ENCODE measurements around the gene KBTBD13. TPM values are rescaled to one million over a fixed set of nuclear protein-coding genes. Genes with fewer than 3 reads are reported as not detected.

KBTBD13 gene
- total and polyA plus RNA-seq, 2 experiments from 2014 or later: not detected

DNA sequence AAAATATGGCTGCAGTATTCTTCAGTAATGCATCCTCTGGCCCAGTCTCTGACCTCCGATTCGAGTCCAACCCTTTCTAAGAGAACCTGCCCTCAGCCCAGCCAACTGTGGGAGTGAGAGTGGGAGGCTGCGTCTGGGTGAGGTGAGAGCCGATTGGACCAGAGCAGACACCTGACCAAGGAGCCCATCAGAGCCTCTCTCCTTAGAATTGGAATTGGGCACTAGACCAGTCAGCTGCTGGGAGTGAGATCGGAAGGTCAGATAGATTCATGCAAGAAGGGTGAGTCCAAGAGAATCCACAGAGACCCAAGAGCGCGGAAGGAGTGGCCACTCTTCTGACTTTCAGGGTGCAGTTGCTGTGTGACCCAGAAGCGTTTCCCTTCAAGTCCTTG lies 19.0 kb upstream of the KBTBD13 start:
- no peaks in the 10 kb centered on the region; the same call in 2 of the 3 replicates for H3K4me1 Mint-ChIP-seq
- TF ChIP-seq ZNF114 (CRISPR knock-in tag; IDR thresholded peaks at IDR 0.05) (no peak), JUNB (IDR thresholded peaks at IDR 0.05; ENCODE audit: unreplicated experiment) (no peak), EZH2phosphoT487 (IDR thresholded peaks at IDR 0.05; ENCODE audit: unreplicated experiment) (no peak), STAT1 (IDR thresholded peaks at IDR 0.05; ENCODE audit: unreplicated experiment) (no peak)
- TF ChIP-seq, protein P1, sequence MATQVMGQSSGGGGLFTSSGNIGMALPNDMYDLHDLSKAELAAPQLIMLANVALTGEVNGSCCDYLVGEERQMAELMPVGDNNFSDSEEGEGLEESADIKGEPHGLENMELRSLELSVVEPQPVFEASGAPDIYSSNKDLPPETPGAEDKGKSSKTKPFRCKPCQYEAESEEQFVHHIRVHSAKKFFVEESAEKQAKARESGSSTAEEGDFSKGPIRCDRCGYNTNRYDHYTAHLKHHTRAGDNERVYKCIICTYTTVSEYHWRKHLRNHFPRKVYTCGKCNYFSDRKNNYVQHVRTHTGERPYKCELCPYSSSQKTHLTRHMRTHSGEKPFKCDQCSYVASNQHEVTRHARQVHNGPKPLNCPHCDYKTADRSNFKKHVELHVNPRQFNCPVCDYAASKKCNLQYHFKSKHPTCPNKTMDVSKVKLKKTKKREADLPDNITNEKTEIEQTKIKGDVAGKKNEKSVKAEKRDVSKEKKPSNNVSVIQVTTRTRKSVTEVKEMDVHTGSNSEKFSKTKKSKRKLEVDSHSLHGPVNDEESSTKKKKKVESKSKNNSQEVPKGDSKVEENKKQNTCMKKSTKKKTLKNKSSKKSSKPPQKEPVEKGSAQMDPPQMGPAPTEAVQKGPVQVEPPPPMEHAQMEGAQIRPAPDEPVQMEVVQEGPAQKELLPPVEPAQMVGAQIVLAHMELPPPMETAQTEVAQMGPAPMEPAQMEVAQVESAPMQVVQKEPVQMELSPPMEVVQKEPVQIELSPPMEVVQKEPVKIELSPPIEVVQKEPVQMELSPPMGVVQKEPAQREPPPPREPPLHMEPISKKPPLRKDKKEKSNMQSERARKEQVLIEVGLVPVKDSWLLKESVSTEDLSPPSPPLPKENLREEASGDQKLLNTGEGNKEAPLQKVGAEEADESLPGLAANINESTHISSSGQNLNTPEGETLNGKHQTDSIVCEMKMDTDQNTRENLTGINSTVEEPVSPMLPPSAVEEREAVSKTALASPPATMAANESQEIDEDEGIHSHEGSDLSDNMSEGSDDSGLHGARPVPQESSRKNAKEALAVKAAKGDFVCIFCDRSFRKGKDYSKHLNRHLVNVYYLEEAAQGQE (IDR thresholded peaks at IDR 0.05; ENCODE audit: unreplicated experiment): no peak
- H3F3A ChIP-seq (replicated peaks; ENCODE audit: low read depth): no peaks in the 10 kb centered on the region
- no peaks in the 10 kb centered on the region for H3K9me3 Mint-ChIP-seq
- no peaks in the 10 kb centered on the region for H4K20me1 ChIP-seq (replicated peaks; ENCODE audit: insufficient read depth)
- peaks cover 4% of the 10 kb centered on the region for H3K27me3 Mint-ChIP-seq (ENCODE audit: insufficient read depth, low read depth, poor library complexity)
- H3K36me3 Mint-ChIP-seq (ENCODE audit: low read depth): peaks cover 2% of the 10 kb centered on the region; the same call in 1 of the 3 replicates
- H2AFZ ChIP-seq: no peak overlapping the region
- no peak overlapping the region for H3K27ac Mint-ChIP-seq
- no peak overlapping the region for H3K4me2 ChIP-seq
- no peaks in the 10 kb centered on the region for H3K4me1 ChIP-seq (ENCODE audit: insufficient read depth)
- no peaks in the 10 kb centered on the region for H3K79me2 ChIP-seq (replicated peaks; ENCODE audit: insufficient read depth)
- no peaks in the 10 kb centered on the region for H3K36me3 ChIP-seq (ENCODE audit: insufficient read depth)
- H3K27ac ChIP-seq (ENCODE audit: low read depth): no peak overlapping the region
- H3K9me2 ChIP-seq (ENCODE audit: insufficient read depth): no peaks in the 10 kb centered on the region
- no peak for ATAC-seq
- DNase-seq (ENCODE audit: low spot score): no peak
- no peak overlapping the region; the same call in 2 of the 3 replicates for H3K4me3 Mint-ChIP-seq
- H3K4me3 ChIP-seq: no peak overlapping the region
- H3K27me3 ChIP-seq (ENCODE audit: insufficient read depth): no peaks in the 10 kb centered on the region

DNA sequence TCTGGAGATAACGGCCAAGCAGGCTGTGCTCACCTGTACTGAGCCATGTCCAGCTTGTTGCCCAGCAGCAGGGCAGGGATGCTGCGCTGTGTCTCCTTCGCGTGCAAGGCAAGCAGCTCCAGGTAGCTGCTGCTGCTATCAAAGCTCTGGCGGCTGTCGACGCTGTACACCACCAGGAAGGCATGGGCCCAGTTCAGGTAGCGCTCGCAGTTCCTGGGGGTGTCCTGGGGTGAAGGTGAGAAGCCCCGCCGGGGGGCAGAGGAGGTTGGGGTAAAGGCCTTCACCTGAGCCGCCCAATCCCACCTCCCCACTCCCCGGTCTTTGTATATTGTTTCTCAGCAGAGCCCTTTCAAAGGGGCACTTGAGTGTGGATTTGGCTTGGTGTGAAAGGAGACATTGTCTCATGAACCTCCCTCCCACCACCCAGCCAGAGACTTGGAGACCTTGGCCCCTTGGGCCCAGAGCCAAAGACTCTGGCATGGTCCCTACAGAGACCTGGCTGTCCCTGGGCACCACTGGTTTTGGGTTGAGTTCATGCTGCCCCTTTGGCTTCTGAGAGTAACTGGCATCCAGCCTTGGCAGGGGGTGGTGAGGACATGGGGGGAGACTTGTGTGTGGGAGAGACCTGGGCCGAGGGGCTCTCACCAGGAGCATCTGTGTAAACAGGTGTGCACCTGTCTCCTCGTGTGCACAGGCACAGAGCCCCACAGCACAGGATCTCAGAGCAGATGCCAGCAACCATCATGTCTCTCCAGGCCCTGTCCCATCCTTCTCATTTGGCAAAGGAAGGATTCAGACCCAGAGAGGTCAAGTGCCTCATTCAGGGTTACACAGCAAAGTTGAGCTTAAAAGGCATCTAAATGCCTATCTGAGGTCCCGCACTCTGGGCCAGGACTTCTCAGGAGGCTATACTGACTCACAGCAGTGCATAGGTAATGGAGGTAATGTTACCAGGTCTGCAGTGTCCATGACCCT lies 17.9 kb upstream of the KBTBD13 start:
- H3K9me2 ChIP-seq (ENCODE audit: insufficient read depth): no peaks in the 10 kb centered on the region
- no peak for DNase-seq (ENCODE audit: low spot score)
- no peaks in the 10 kb centered on the region for H4K20me1 ChIP-seq (replicated peaks; ENCODE audit: insufficient read depth)
- no peaks in the 10 kb centered on the region for H3F3A ChIP-seq (replicated peaks; ENCODE audit: low read depth)
- H3K79me2 ChIP-seq (replicated peaks; ENCODE audit: insufficient read depth): no peaks in the 10 kb centered on the region
- H3K9me3 Mint-ChIP-seq: no peaks in the 10 kb centered on the region
- H3K4me3 ChIP-seq: no peak overlapping the region
- TF ChIP-seq ZNF331 (CRISPR knock-in tag; IDR thresholded peaks at IDR 0.05; ENCODE audit: low read depth): no peak
- TF ChIP-seq EZH2phosphoT487 (IDR thresholded peaks at IDR 0.05; ENCODE audit: unreplicated experiment): no peak
- TF ChIP-seq ZNF114 (CRISPR knock-in tag; IDR thresholded peaks at IDR 0.05): no peak
- TF ChIP-seq CREB1 (CRISPR knock-in tag; IDR thresholded peaks at IDR 0.05; ENCODE audit: low read depth): no peak
- no peak overlapping the region for H3K4me3 Mint-ChIP-seq
- peaks cover 2% of the 10 kb centered on the region; the same call in 1 of the 3 replicates for H3K36me3 Mint-ChIP-seq (ENCODE audit: low read depth)
- H2AFZ ChIP-seq: no peak overlapping the region
- no peaks in the 10 kb centered on the region for H3K27me3 ChIP-seq (ENCODE audit: insufficient read depth)
- no peak overlapping the region; the same call in 1 of the 2 replicates for H3K27ac Mint-ChIP-seq
- no peaks in the 10 kb centered on the region; the same call in 2 of the 3 replicates for H3K4me1 Mint-ChIP-seq
- H3K4me1 ChIP-seq (ENCODE audit: insufficient read depth): no peaks in the 10 kb centered on the region
- no peak overlapping the region for H3K27ac ChIP-seq (ENCODE audit: low read depth)
- no peak overlapping the region for H3K4me2 ChIP-seq
- ATAC-seq: no peak
- no peaks in the 10 kb centered on the region for H3K36me3 ChIP-seq (ENCODE audit: insufficient read depth)
- peaks cover 4% of the 10 kb centered on the region for H3K27me3 Mint-ChIP-seq (ENCODE audit: insufficient read depth, low read depth, poor library complexity)
